ENCODE data around the gene WDR90. TPM values are rescaled to one million over a fixed set of nuclear protein-coding genes. Genes with fewer than 3 reads are reported as not detected.

WDR90 gene
- total RNA-seq, 1 experiment from 2014 or later: 68.2 TPM

DNA sequence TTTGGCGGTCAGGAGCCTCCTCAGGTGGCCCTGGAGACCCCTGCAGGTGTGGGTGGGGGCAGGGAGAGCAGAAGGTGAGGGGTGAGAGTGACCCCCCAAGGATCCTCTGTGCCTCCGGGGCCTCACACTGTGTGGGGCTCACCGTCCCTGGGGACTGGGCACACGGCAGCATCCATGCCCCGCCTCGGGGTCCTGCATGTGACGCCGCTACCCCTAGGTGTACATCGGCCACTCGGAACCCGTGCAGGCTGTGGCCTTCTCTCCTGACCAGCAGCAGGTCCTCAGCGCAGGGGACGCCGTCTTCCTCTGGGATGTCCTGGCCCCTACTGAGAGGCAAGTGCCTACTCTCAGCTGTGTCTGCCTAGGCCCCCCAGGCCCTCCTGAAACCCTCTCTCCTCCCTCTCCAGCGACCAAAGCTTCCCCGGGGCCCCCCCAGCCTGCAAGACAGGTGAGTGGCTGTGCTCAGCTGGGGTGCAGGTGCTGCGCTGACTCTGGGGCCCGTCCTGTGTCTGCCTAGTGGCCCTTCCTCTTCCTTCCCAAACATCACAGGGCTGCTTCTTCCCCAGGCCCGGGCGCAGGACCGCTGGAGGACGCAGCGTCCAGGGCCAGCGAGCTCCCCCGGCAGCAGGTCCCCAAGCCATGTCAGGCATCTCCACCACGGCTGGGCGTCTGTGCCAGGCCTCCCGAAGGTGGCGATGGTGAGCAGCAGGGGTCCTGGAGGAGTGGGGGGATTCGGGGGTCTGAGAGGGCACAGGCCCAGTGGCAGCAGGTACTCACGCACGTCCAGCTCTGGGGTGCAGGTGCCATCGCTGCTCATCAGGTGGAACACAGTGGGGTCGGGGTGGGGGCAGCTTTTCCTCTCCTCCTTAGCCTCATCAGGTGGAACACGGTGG lies 9.8 kb downstream of the WDR90 start:
- TF ChIP-seq, protein P1, sequence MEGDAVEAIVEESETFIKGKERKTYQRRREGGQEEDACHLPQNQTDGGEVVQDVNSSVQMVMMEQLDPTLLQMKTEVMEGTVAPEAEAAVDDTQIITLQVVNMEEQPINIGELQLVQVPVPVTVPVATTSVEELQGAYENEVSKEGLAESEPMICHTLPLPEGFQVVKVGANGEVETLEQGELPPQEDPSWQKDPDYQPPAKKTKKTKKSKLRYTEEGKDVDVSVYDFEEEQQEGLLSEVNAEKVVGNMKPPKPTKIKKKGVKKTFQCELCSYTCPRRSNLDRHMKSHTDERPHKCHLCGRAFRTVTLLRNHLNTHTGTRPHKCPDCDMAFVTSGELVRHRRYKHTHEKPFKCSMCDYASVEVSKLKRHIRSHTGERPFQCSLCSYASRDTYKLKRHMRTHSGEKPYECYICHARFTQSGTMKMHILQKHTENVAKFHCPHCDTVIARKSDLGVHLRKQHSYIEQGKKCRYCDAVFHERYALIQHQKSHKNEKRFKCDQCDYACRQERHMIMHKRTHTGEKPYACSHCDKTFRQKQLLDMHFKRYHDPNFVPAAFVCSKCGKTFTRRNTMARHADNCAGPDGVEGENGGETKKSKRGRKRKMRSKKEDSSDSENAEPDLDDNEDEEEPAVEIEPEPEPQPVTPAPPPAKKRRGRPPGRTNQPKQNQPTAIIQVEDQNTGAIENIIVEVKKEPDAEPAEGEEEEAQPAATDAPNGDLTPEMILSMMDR (conservative IDR thresholded peaks at IDR 0.05): no peak
- H3K9me3 ChIP-seq (ENCODE audit: control insufficient read depth, low read depth, low read length): no peaks in the 10 kb centered on the region

More for the DNA sequence above, 9.8 kb downstream of the WDR90 start:
- H3K23ac ChIP-seq (ENCODE audit: insufficient read length, low read depth, low read length): no peak overlapping the region
- H2BK20ac ChIP-seq (ENCODE audit: low read depth, low read length, poor library complexity, severe bottlenecking): no peak overlapping the region
- H2BK120ac ChIP-seq (ENCODE audit: low read depth, low read length, poor library complexity, severe bottlenecking): no peak overlapping the region
- no peak overlapping the region for H3K27ac Mint-ChIP-seq
- no peaks in the 10 kb centered on the region for H4K20me1 ChIP-seq (ENCODE audit: control insufficient read depth, insufficient read depth, insufficient read length)
- peaks cover 2 to 13% (median 8%) of the 10 kb centered on the region in 3 experiments; a peak in 5 of 7 replicates for H3K36me3 Mint-ChIP-seq (ENCODE audit: insufficient read depth in 1 of 3, low read depth in 3 of 3)
- no peak overlapping the region for H3K4ac ChIP-seq (ENCODE audit: low read depth, low read length)
- no peak overlapping the region for H3K14ac ChIP-seq (ENCODE audit: insufficient read depth, low read length)
- H2AFZ ChIP-seq (ENCODE audit: low read length): no peak overlapping the region
- no peak overlapping the region for H3K4me3 Mint-ChIP-seq
- H3T11ph ChIP-seq (ENCODE audit: low read length): no peak overlapping the region
- H2BK5ac ChIP-seq (ENCODE audit: insufficient read length, low read length): no peak overlapping the region
- DNase-seq: no peak
- H3K18ac ChIP-seq (ENCODE audit: insufficient read length, low read depth, low read length): no peak overlapping the region
- H3K9ac ChIP-seq (ENCODE audit: extremely low read depth, insufficient read length, low read length): no peak overlapping the region
- H3K79me2 ChIP-seq (ENCODE audit: insufficient read depth, low read length): no peaks in the 10 kb centered on the region
- peaks cover 0 to 5% of the 10 kb centered on the region in 2 experiments; a peak in 2 of 4 replicates for H3K4me1 Mint-ChIP-seq
- no peak overlapping the region for H4K91ac ChIP-seq (ENCODE audit: insufficient read length, low read depth, low read length)
- no peak overlapping the region for H4K8ac ChIP-seq (replicated peaks; ENCODE audit: insufficient read length, low read depth, low read length)
- H3K23me2 ChIP-seq (ENCODE audit: insufficient read length, low read depth, low read length, poor library complexity, severe bottlenecking): no peaks in the 10 kb centered on the region
- no peak overlapping the region for H3K4me2 ChIP-seq (ENCODE audit: insufficient read depth, insufficient read length, low read length)
- no peaks in the 10 kb centered on the region for H3K79me1 ChIP-seq (ENCODE audit: insufficient read depth, low read depth, low read length, poor library complexity, severe bottlenecking)
- H4K5ac ChIP-seq (ENCODE audit: insufficient read length, low read depth, low read length): no peak overlapping the region
- H3K27me3 ChIP-seq (ENCODE audit: insufficient read depth, low read length): no peaks in the 10 kb centered on the region
- no peak overlapping the region for H2AK5ac ChIP-seq (ENCODE audit: insufficient read length, low read length)
- H2BK15ac ChIP-seq (ENCODE audit: low read depth, low read length): no peak overlapping the region
- no peak overlapping the region for H3K27ac ChIP-seq (ENCODE audit: insufficient read length, low read depth, low read length)
- no peaks in the 10 kb centered on the region; the same call in 1 of the 2 replicates for H3K4me1 ChIP-seq (ENCODE audit: insufficient read depth, low read length)
- H2BK12ac ChIP-seq (ENCODE audit: insufficient read length, low read depth, low read length): no peak overlapping the region
- H3K9me3 Mint-ChIP-seq: no peaks in the 10 kb centered on the region
- H3K27me3 Mint-ChIP-seq (ENCODE audit: low read depth): no peaks in the 10 kb centered on the region
- WGBS (ENCODE audit: extremely low coverage, insufficient read length, low lambda C conversion rate): no CpG with 5 or more reads among the region's 35 CpGs
- no peak overlapping the region for H3K56ac ChIP-seq (ENCODE audit: insufficient read length, low read depth, low read length)
